ENCODE measurements around the gene ELOVL3. TPM values are rescaled to one million over a fixed set of nuclear protein-coding genes. Genes with fewer than 3 reads are reported as not detected.

ELOVL3 gene
- total and polyA plus RNA-seq, 9 of the 15 experiments (the other 6 are each of a cell fraction or from before 2014, with no cell fraction given) = 0.32 to 3.3 (median 0.87) TPM

- TF ChIP-seq CEBPZ (IDR thresholded peaks at IDR 0.05; ENCODE audit: borderline replicate concordance, low read depth, low read length) (peak; percentile 85; the same call in 1 of the 2 replicates), NRF1 (conservative IDR thresholded peaks at IDR 0.05 in 1 of 2, IDR thresholded peaks at IDR 0.05 in 1 of 2) (peak; percentile 92 to 93), ARID3B (CRISPR knock-in tag; IDR thresholded peaks at IDR 0.05; ENCODE audit: borderline replicate concordance) (no peak), KLF10 (CRISPR knock-in tag; IDR thresholded peaks at IDR 0.05) (no peak), RBFOX2 (IDR thresholded peaks at IDR 0.05; ENCODE audit: low read depth, low read length) (peak; percentile 92), USF2 (CRISPR knock-in tag; IDR thresholded peaks at IDR 0.05) (no peak), RBM25 (IDR thresholded peaks at IDR 0.05; ENCODE audit: low read depth, low read length, severe bottlenecking) (peak; percentile 74), ATF7 (IDR thresholded peaks at IDR 0.05) (peak; percentile 85), TARDBP (IDR thresholded peaks at IDR 0.05) (0 out of 2 replicates have a peak, but pooled peaks have one; percentile 17), TAF9B (IDR thresholded peaks at IDR 0.05; ENCODE audit: partially characterized antibody) (peak; percentile 70), SAP30 (IDR thresholded peaks at IDR 0.05; ENCODE audit: borderline replicate concordance, insufficient read depth, low read depth, low read length, poor library complexity, severe bottlenecking) (peak; percentile 90), MXI1 (IDR thresholded peaks at IDR 0.05; ENCODE audit: low read depth, low read length) (0 out of 2 replicates have a peak, but pooled peaks have one; percentile 5), EHMT2 (IDR thresholded peaks at IDR 0.05) (no peak), ZKSCAN8 (CRISPR knock-in tag; IDR thresholded peaks at IDR 0.05) (no peak), SPI1 (IDR thresholded peaks at IDR 0.05; ENCODE audit: borderline replicate concordance, low read depth, low read length) (peak; percentile 93), TFAP4 (CRISPR knock-in tag; IDR thresholded peaks at IDR 0.05; ENCODE audit: borderline replicate concordance) (peak; percentile 35; the same call in 1 of the 2 replicates), ETV5 (CRISPR knock-in tag; IDR thresholded peaks at IDR 0.05; ENCODE audit: low read depth) (peak; percentile 36; the same call in 1 of the 2 replicates), ASH1L (IDR thresholded peaks at IDR 0.05; ENCODE audit: borderline replicate concordance, low read depth, partially characterized antibody) (peak; percentile 94), POLR2G (IDR thresholded peaks at IDR 0.05; ENCODE audit: low read depth, low read length) (peak; percentile 91), ZNF165 (CRISPR knock-in tag; IDR thresholded peaks at IDR 0.05; ENCODE audit: borderline replicate concordance) (no peak), STAT5B (CRISPR knock-in tag; IDR thresholded peaks at IDR 0.05) (no peak)
Measured at GRCh38 chr10:102245082-102245931, 19.2 kb downstream of the ELOVL3 start, which contains the start of gene GBF1 (continued).

All from K562 (cell line).